ENCODE data around the gene HIF3A.

- TF ChIP-seq CTCF (IDR thresholded peaks at IDR 0.05) (no peak), POLR2A (IDR thresholded peaks at IDR 0.05) (no peak)
Observed at GRCh38 chr19:46296202-46296480, 701 bp upstream of the HIF3A start.

All from heart left ventricle (tissue), 13 donors.